ENCODE results near the gene TIE1. TPM values are rescaled to one million over a fixed set of nuclear protein-coding genes. Genes with fewer than 3 reads are reported as not detected.

The TIE1 gene
- total RNA-seq, 1 donor from 2014 or later: 699 TPM

DNA sequence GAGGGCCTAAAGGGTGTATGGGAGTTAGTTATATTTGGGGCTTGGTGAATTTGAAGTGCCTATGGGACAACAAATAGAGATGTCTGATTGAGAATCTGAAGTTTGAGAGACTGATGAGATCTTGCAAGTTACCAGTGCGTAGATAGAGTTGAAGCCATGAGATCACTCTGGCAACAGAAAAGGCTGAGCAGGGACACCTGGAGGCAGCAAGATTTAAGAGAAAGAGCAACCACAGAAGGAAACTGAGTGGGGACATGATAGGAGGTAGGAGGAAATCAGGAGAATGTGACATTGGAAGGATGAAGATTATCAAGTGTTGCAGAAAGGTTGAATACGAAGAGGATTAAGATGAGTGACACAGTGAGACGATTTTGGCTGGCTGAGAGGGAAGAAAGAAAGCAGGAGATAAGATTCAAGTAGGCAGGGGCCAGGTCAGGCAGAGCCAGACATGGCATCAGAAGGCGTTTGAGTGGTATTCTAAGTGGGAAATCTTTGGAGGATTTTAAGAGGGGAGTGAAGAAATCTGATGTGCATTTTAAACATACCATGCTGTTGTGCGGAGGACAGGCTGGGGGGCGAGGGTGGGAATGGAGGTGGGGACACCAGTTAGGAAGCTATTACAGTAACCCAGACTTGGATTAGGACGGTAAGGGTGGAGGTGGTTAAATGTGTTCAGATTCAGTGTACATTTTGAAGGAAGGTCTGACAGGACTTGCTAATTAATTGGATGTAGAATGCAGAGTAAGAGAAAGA, 33.8 kb downstream of the TIE1 start:
- no peak for DNase-seq (ENCODE audit: low read depth, low spot score)

DNA sequence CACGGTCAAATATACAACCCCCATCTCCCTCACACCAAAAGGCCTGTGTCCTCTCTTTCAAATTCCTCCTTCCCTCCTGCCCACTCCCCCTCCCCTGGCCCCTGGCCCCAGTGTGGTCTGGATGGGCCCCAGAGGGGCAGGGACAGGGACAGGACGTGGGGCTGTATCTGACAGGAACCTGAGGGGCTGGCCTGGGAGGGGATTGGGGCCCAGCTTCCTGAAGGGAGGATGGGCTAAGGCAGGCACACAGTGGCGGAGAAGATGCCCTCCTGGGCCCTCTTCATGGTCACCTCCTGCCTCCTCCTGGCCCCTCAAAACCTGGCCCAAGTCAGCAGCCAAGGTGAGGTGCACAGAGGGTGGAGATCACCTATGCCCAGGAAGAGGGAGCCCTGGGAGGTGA, 36.8 kb downstream of the TIE1 start, which contains the start of gene MPL:
Gene MPL (plus strand): TSS at position 231 of the 400 bp plus-strand sequence. CDS start 31 bp downstream, at position 262.
- DNase-seq (ENCODE audit: low read depth, low spot score): no peak

GRCh38 chr1:43338001-43338400, 37.2 kb downstream of the TIE1 start:
- DNase-seq (ENCODE audit: low read depth, low spot score): no peak

DNA sequence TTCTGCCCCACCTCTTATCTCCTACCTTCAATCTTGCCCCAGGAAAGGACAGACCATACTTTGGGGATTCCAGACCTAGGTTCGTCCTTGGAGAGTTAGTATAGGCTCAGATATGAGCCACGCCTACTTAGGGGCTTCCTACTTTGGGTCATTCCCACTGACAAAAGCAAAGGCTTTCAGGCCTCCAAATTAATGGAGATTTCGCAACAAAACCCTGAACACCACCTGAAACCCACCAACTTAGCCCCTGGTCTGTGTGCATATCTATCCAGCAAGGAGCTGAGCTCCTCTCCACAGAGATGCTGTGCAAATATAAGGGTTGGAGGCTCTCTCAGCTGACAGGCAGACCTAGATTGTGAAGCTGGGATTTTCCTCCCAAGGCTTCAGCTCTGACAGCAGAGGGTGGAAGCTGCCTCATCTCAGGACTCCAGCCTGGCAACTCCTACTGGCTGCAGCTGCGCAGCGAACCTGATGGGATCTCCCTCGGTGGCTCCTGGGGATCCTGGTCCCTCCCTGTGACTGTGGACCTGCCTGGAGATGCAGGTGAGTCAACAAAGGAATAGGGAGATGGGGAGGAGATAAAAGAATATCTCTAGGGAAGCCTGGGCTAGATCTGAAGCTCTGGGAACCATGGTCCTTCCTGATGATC, 38.9 kb downstream of the TIE1 start:
- no peak for DNase-seq (ENCODE audit: low read depth, low spot score)

GRCh38 chr1:43340559-43340958, 39.8 kb downstream of the TIE1 start:
- no peak for DNase-seq (ENCODE audit: low read depth, low spot score)

- DNase-seq (ENCODE audit: low read depth, low spot score): no peak
Observed at GRCh38 chr1:43344267-43344850, 43.6 kb downstream of the TIE1 start.

GRCh38 chr1:43345120-43345519, 44.3 kb downstream of the TIE1 start:
- no peak for DNase-seq (ENCODE audit: low read depth, low spot score)

DNA sequence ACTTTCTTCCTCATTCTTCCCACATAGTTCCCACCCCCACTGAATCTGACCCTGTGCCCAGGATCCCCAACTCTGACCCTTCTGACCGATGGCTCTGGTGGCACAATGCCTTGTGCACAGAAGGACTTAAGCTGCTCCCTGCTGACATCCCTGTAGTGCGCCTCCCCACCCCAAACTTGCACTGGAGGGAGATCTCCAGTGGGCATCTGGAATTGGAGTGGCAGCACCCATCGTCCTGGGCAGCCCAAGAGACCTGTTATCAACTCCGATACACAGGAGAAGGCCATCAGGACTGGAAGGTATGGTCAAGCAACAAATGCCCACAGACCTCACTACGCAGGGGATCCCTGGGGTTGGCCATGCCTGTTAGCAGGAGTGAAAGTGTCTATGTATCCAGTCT, 45.9 kb downstream of the TIE1 start:
- DNase-seq (ENCODE audit: low read depth, low spot score): no peak

GRCh38 chr1:43348343-43348808, 47.6 kb downstream of the TIE1 start:
- DNase-seq (ENCODE audit: low read depth, low spot score): no peak

DNA sequence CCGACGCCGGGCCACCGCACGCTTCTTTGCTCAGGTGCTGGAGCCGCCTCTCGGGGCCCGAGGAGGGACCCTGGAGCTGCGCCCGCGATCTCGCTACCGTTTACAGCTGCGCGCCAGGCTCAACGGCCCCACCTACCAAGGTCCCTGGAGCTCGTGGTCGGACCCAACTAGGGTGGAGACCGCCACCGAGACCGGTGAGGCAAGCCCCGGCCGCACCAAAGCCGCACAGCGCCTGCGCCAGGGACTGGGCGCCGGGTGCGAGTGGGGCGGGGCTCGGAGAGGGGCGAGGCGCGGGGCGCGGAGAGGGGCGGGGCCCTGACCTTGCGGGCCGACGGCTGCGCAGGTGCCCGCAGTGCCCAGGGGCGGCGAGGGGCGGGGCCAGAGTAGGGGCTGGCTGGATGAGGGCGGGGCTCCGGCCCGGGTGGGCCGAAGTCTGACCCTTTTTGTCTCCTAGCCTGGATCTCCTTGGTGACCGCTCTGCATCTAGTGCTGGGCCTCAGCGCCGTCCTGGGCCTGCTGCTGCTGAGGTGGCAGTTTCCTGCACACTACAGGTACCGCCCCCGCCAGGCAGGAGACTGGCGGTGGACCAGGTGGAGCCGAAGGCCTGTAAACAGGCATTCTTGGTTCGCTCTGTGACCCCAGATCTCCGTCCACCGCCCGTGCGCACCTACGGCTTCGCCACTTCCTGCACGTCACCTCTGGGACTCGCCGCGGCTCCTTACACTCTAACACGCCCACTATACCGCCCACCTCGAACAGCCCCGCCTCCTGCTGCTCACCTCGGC, 48.2 kb downstream of the TIE1 start:
- no peak for DNase-seq (ENCODE audit: low read depth, low spot score)

DNA sequence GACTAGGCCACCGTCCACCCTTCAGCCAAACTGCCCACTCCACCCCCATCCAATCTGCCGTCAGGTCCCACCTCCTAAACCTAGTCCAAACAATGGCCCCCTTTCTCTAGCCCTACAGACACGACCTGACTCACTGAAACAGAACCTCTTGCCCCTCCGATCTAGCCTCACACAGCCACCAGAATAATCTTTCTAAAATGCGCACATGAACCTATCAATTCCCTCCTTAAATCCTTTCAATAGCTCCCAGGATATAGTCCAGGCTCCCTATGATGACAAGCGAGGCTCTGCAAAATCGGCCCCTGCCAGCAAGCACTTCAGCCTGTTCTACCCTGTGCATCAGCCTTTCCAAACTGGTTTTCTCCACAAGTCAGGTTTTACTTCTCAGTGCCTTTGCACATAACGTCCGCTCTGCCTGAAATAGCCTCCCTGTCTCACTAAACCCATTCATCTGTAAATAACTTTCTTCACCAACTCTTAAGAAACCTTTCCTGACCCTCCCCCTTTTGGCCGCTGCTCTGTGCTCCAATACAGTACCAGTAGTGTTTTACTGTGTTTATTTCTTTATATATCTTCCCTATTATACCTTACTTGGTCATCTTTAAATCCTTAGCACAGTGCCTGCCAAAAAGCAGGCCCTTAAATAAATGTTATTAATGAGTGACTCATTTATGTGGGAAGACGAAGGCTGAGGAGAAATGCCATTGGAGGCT, 49.0 kb downstream of the TIE1 start:
- no peak for DNase-seq (ENCODE audit: low read depth, low spot score)

GRCh38 chr1:43350976-43351375, 50.2 kb downstream of the TIE1 start:
- DNase-seq (ENCODE audit: low read depth, low spot score): no peak

DNA sequence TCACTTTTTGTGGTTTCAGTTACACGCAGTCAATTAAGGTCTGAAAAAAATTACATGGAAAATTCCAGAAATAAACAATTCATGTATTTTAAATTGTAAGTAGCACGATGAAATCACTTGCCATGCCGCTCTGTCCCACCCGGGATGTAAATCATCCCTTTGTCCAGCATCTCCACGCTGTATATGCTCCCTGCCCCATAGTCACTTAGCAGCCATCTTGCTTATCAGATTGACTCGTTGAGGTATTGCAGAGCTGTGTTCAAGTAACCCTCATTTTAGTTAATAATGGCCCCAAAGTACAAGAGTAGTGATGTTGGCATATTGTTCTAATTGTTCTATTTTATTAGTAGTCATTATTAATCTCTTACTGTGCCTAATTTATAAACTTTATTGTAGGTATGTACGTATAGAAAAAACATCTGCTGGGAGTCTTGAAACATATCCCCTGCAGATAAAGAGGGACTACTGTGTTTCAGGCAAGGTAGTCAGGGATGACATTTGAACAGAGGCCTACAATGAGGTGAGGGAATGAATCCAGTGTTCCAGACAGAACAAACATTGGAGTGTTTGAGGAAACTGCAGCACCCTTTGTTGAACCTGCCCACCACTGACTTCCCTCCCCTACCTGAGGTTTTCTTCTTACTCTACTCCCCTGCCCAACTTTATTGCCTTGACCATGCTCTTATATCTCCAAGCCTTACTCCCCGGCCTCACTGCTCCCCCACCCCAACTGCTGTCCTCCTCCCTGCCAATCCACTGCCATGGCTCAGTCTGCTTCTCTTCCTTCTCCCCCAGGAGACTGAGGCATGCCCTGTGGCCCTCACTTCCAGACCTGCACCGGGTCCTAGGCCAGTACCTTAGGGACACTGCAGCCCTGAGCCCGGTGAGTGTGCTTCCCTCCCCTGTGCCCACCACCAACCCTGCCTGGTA, 50.9 kb downstream of the TIE1 start:
- DNase-seq (ENCODE audit: low read depth, low spot score): no peak

- no peak for DNase-seq (ENCODE audit: low read depth, low spot score)
Observed at GRCh38 chr1:43352351-43352705, 51.5 kb downstream of the TIE1 start.

- no peak for DNase-seq (ENCODE audit: low read depth, low spot score)
Observed at GRCh38 chr1:43352881-43353280, 52.1 kb downstream of the TIE1 start.

DNA sequence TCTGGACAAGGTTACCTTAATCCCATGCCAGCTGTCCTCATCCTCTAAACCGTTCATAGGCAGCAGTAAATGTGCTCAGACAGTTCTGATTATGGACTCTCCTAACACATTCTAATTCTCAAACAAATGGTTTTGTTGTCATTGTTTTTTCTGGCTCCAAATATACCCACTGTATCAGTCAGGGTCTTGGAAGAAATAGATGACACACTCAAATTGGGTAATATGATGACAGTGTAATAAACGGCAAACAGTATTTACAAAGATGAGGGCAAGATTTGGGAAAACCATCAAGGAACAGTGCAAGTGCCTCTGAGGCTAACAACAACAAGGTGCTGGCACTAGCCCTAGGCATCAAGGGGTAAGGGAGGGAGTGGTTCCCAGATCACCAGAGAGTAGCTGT, 53.7 kb downstream of the TIE1 start:
- DNase-seq (ENCODE audit: low read depth, low spot score): no peak

DNA sequence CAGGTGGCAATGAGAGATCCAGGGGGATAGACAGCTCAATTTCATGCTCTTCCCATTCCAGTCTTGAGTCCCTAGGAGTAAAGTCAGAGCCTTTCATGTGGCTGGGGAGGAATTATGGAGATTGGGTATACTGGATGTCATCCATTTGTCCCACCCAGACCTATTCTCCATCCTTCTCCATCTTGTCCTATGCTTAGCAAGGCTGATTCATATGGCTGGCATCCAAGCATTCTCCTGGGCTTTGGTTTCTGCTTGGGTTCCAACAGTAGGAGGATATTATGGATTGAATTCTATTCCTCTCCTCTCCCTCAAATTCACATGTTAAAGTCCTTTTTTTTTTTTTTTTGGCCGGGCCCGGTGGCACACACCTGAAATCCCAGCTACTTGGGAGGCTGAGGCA, 54.2 kb downstream of the TIE1 start:
- DNase-seq (ENCODE audit: low read depth, low spot score): no peak

- no peak for DNase-seq (ENCODE audit: low read depth, low spot score)
Observed at GRCh38 chr1:43357251-43357650, 56.5 kb downstream of the TIE1 start.

GRCh38 chr1:43358121-43358745, 57.5 kb downstream of the TIE1 start:
- DNase-seq (ENCODE audit: low read depth, low spot score): no peak
